ENCODE data around the gene TSPOAP1. TPM values are rescaled to one million over a fixed set of nuclear protein-coding genes. Genes with fewer than 3 reads are reported as not detected.

The TSPOAP1 gene
- total RNA-seq, 4 donors from 2014 or later = 0.72 to 1.6 (median 1.0) TPM

- H3K27me3 ChIP-seq = peaks cover 3 to 17% (median 7%) of the 10 kb centered on the region in 3 donors
Measured at GRCh38 chr17:58325976-58326468, 2.6 kb downstream of the TSPOAP1 start.

GRCh38 chr17:58325289-58325726 is 3.3 kb downstream of the TSPOAP1 start:
- Histone ChIP-seq H3K27ac (no peak overlapping the region), H3K36me3 (no peaks in the 10 kb centered on the region), H3K4me3 (peak overlapping the region in 2 of 4 donors; percentile 66 to 77), H3K27me3 (peaks cover 3 to 17% (median 7%) of the 10 kb centered on the region in 3 donors), H3K4me1 (peaks cover 0 to 6% of the 10 kb centered on the region in 2 donors), H3K9me3 (no peaks in the 10 kb centered on the region)
- no peak for DNase-seq
- intact Hi-C loops (cut with DNase I; ENCODE audit: low total_unique reads) (no loop called here), in situ Hi-C loops (cut with MboI; ENCODE audit: low sequenced_read_pairs in 4 of 4) (no loop called here)
- TF ChIP-seq POLR2A (IDR thresholded peaks at IDR 0.05) = no peak
- ATAC-seq = no peak

More at GRCh38 chr17:58325976-58326468, 2.6 kb downstream of the TSPOAP1 start:
- Histone ChIP-seq H3K36me3 (no peaks in the 10 kb centered on the region), H3K4me3 (no peak overlapping the region), H3K4me1 (peaks cover 0 to 6% of the 10 kb centered on the region in 2 donors), H3K27ac (no peak overlapping the region), H3K9me3 (no peaks in the 10 kb centered on the region)
- in situ Hi-C loops (cut with MboI; ENCODE audit: low sequenced_read_pairs in 4 of 4) = no loop called here
- no peak for ATAC-seq
- TF ChIP-seq, protein P1, sequence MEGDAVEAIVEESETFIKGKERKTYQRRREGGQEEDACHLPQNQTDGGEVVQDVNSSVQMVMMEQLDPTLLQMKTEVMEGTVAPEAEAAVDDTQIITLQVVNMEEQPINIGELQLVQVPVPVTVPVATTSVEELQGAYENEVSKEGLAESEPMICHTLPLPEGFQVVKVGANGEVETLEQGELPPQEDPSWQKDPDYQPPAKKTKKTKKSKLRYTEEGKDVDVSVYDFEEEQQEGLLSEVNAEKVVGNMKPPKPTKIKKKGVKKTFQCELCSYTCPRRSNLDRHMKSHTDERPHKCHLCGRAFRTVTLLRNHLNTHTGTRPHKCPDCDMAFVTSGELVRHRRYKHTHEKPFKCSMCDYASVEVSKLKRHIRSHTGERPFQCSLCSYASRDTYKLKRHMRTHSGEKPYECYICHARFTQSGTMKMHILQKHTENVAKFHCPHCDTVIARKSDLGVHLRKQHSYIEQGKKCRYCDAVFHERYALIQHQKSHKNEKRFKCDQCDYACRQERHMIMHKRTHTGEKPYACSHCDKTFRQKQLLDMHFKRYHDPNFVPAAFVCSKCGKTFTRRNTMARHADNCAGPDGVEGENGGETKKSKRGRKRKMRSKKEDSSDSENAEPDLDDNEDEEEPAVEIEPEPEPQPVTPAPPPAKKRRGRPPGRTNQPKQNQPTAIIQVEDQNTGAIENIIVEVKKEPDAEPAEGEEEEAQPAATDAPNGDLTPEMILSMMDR (IDR thresholded peaks at IDR 0.05 in 4 of 5, conservative IDR thresholded peaks at IDR 0.05 in 1 of 5) = no peak
- TF ChIP-seq POLR2A (IDR thresholded peaks at IDR 0.05) = no peak
- intact Hi-C loops (cut with DNase I; ENCODE audit: low total_unique reads) = no loop called here
- no peak for DNase-seq

DNA sequence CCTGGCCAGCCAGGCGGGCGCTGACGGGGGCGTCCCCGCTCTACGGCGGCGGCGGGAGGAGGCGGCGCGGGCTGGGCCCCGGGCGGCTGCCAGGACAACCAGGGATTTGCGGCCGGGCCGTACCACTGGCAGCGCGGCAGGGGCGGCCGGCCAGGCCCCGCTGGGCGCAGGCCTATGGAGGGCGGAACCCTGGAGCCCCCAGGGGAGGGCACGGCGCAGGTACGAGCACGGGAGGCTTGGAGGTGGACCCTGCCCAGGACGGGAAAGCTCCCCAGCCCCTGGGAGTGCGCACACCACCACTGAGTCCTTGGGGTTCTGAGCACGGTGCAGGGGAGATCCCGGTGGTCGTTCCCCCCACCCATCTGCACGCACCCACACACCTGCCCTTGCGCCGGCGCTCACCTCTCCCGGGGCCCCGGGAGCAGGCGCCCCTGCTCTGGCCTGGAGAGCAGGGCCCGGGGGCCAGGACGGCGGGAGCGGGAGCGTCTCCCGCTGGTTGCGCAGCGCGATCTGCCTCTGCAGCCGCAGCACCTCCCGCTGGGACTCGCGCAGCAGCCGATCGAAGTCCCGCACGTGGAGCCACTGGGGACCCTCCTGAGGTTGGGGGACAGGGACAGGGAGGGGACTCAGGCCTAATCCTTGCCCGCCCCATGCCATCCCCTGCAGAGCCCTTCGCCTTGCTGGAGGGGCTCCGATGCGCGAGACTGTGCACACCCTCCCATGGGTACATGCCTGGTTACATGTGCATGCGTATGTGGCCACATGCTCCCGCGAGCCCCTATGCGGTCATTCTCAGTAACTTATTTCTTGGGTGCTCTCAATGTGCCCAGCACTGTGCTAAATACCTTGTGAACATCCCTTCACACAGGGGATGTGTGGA is 3.9 kb downstream of the TSPOAP1 start:
- DNase-seq (no peak), ATAC-seq (peak; percentile 35 to 70)
- H3K27me3 ChIP-seq = peaks cover 2 to 16% (median 7%) of the 10 kb centered on the region in 3 donors
- H3K4me3 ChIP-seq = peak overlapping the region; percentile 60 to 77 (median 70)
- intact Hi-C loops (cut with DNase I; ENCODE audit: low total_unique reads) (no loop called here), in situ Hi-C loops (cut with MboI; ENCODE audit: low sequenced_read_pairs in 4 of 4) (loop anchor here in 1 of 4 donors (25.0 kb wide), 1 partner anchor 88 kb away; the partner anchor contains the start of gene RNF43)
- H3K36me3 ChIP-seq = no peaks in the 10 kb centered on the region
- peak overlapping the region in 2 of 4 donors; percentile 44 to 58 for H3K27ac ChIP-seq
- H3K9me3 ChIP-seq = no peaks in the 10 kb centered on the region
- no peak for TF ChIP-seq POLR2A (IDR thresholded peaks at IDR 0.05)
- TF ChIP-seq, protein P1 (IDR thresholded peaks at IDR 0.05 in 4 of 5, conservative IDR thresholded peaks at IDR 0.05 in 1 of 5) = no peak
- H3K4me1 ChIP-seq = peaks cover 0 to 6% of the 10 kb centered on the region in 2 donors

DNA sequence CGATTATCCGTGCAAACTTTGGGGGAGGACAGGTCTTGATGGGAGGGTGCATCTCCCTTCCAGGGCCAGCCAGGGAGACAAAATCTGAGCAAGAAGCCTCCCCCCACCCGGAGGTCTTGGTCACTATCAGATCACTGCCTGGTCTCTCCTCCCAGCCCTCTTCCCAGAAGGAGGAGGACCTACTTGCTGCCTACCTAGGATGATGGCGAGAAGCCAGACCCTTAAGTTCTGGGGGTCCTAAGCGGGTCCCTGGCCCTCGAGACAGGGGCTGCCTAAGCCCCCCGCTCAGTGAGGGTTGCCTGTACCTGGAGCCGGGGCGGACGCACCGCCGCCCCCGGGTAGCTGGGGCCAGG is 4.6 kb downstream of the TSPOAP1 start:
- in situ Hi-C loops (cut with MboI; ENCODE audit: low sequenced_read_pairs in 4 of 4) (loop anchor here in 1 of 4 donors (25.0 kb wide), 1 partner anchor 88 kb away; the partner anchor contains the start of gene RNF43), intact Hi-C loops (cut with DNase I; ENCODE audit: low total_unique reads) (no loop called here)
- H3K36me3 ChIP-seq = no peaks in the 10 kb centered on the region
- H3K27me3 ChIP-seq = peaks cover 0 to 10% (median 6%) of the 10 kb centered on the region in 3 donors
- peaks cover 0 to 6% of the 10 kb centered on the region in 2 donors for H3K4me1 ChIP-seq
- no peaks in the 10 kb centered on the region for H3K9me3 ChIP-seq
- no peak for TF ChIP-seq POLR2A (IDR thresholded peaks at IDR 0.05)
- TF ChIP-seq, protein P1 (IDR thresholded peaks at IDR 0.05 in 4 of 5, conservative IDR thresholded peaks at IDR 0.05 in 1 of 5) = no peak
- peak overlapping the region; percentile 60 to 77 (median 70) for H3K4me3 ChIP-seq
- ATAC-seq (peak in 1 of 2 donors; percentile 23), DNase-seq (no peak)
- peak overlapping the region in 2 of 4 donors; percentile 44 to 58 for H3K27ac ChIP-seq

All from gastrocnemius medialis (tissue), 4 donors.